SK-N-SH (cell line): Measurements from ENCODE around the gene TPM4.

Experiments used
- CTCF ChIP-seq: fragments of 200-600 bp; sonication (generic); IDR thresholded peaks from 2 replicates; pipeline ENCODE4 v1.6.1; 2017; ENCODE audit warnings: antibody characterized with exemption, mild to moderate bottlenecking, moderate library complexity
- ELF1 ChIP-seq: IDR thresholded peaks from 2 replicates; pipeline ENCODE4 v1.4.0; 2012
- EP300 ChIP-seq, 2 experiments: IDR thresholded peaks; 2 replicates each; pipeline versions ENCODE4 v1.4.0 to v1.6.1; 2012; ENCODE audit warnings: borderline replicate concordance in 1 of 2, low read depth in 1 of 2, low read length in 1 of 2
- MAX ChIP-seq: IDR thresholded peaks from 2 replicates; pipeline ENCODE4 v1.4.0; 2012; ENCODE audit warnings: low read depth
- MXI1 ChIP-seq: IDR thresholded peaks from 2 replicates; pipeline ENCODE4 v1.6.1; 2012; ENCODE audit warnings: mild to moderate bottlenecking, low read depth, low read length, improper control_type of control experiment
- PBX3 ChIP-seq: IDR thresholded peaks from 2 replicates; pipeline ENCODE4; 2012
- POLR2AphosphoS5 ChIP-seq: IDR thresholded peaks from 2 replicates; pipeline ENCODE4 v1.6.1; 2012; ENCODE audit warnings: low read depth, low read length
- SMC3 ChIP-seq: IDR thresholded peaks from 2 replicates; pipeline ENCODE4 v1.6.1; 2012; ENCODE audit warnings: low read depth, low read length, improper control_type of control experiment
- TAF1 ChIP-seq: IDR thresholded peaks from 2 replicates; pipeline ENCODE4 v1.6.1; 2012; ENCODE audit warnings: low read depth, mild to moderate bottlenecking, low read length, moderate library complexity, borderline replicate concordance
- TCF12 ChIP-seq: IDR thresholded peaks from 2 replicates; pipeline ENCODE4 v1.4.0; 2012
- USF1 ChIP-seq: IDR thresholded peaks from 2 replicates; pipeline ENCODE4 v1.4.0; 2012; ENCODE audit warnings: low read depth, borderline replicate concordance
- USF2 ChIP-seq: fragments of 150-350 bp; IDR thresholded peaks from 2 replicates; pipeline ENCODE4 v1.6.1; 2017; ENCODE audit warnings: antibody characterized with exemption, low read length, low read depth, borderline replicate concordance

- TF ChIP-seq CTCF: no peak
- TF ChIP-seq POLR2AphosphoS5: no peak
- no peak for TF ChIP-seq SMC3
- TF ChIP-seq TAF1: no peak
- no peak for TF ChIP-seq USF1
- TF ChIP-seq ELF1: no peak
- TF ChIP-seq USF2: no peak
- no peak for TF ChIP-seq MAX
- no peak for TF ChIP-seq MXI1
- no peak for TF ChIP-seq EP300 (IDR thresholded peaks at IDR 0.05; ENCODE audit: borderline replicate concordance in 1 of 2, low read depth in 1 of 2, low read length in 1 of 2)
- TF ChIP-seq PBX3: no peak
- TF ChIP-seq TCF12: no peak
Observed at GRCh38 chr19:16075430-16076153, 703 bp upstream of the TPM4 start.
